ENCODE data around the gene FAM209B.
"Not testable (repeated sequence)": the region's sequence is repeated elsewhere in the genome, so short reads cannot be mapped to it uniquely, and the experiment has no call there.

FAM209B gene, protein sequence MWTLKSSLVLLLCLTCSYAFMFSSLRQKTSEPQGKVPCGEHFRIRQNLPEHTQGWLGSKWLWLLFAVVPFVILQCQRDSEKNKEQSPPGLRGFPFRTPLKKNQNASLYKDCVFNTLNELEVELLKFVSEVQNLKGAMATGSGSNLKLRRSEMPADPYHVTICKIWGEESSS

DNA sequence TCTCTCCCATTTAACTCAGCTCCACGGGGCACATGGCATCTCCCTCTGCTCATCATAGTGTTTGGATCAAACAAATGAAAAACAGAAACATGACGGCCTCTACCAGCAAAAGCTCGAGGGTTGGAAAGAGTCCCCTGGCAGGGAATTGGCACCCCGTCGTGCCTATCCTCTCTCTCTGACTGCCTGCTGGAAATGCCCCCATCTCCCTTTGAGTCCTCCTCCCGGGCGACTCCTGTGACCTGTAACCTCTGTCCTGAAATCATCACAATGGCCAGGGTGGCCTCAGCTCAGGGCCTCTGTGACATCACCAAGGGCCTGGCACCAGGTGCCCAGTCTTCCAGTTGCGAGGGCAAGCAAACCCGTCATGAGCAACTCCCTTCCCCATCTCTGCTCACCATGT lies at the start of gene FAM209B:
Gene FAM209B, plus strand, starts transcription at position 301 of the 400 bp plus-strand sequence. Its CDS starts 96 bp downstream, at position 397.
- DNase-seq (ENCODE audit: low read depth in 3 of 3, low spot score in 1 of 3) = not testable (repeated sequence)

GRCh38 chr20:56483970-56484369 lies 49.1 kb upstream of the FAM209B start:
- no peak for DNase-seq (ENCODE audit: low read depth in 3 of 3, low spot score in 1 of 3)

DNA sequence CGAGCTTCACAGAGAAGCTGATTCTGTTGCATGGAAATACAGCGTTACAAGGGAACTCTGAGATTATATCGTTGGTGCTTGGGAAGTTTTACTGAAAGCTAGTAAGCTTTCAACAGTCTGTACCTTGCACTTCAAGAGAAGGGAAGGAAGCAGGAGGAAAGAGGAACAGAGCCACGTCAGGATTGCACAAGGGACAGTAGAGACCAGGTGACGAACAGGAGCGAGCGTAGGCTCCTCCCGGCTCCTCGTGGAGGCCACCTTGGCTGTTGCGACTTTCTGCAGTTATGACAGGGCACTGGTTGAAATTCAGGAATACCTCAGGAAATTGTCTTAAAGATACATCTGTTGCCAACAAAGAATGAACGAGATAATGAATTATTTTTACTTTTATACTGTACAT lies 45.8 kb upstream of the FAM209B start:
- DNase-seq (ENCODE audit: low read depth in 3 of 3, low spot score in 1 of 3) = no peak

DNA sequence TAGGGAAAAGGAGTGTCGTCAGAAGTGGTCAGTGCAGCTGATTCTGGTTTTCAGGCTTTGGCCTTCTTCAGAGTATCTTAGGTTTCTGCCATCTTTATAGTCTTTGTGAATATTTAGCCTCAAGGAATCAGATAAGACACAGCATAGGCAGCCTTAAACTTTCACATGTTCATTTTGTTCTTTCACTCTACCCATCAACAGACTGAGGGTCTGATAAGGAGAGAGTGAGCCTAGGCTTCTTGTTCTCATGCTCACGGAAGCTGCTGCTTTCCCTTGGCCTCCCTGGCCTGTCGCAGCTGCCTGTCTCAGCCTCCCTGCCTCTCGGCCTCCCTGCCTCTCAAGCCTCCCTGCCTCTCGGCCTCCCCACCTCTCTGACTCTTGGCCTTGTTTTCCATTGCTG lies 44.5 kb upstream of the FAM209B start:
- DNase-seq (ENCODE audit: low read depth in 3 of 3, low spot score in 1 of 3) = no peak

GRCh38 chr20:56501116-56501515 lies 31.9 kb upstream of the FAM209B start:
- no peak for DNase-seq (ENCODE audit: low read depth in 3 of 3, low spot score in 1 of 3)

DNA sequence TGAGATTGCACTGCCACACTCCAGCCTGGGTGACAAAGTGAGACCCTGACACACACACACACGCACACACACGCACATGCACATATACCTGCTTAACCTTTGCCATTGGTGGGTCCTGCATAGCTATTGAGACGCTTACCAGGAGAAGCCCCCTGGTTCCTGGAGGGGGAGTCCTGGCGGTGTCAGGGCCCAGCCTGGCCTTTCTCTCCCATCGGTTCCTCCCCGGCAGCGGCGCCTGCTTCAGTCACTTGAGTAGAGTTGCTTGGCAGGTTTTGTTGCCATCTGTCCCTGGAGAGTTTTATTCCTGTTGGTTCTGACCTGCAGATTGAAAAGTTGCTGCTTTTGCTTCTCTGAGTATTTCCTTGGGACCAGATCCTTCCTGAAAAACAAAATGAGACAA lies 29.1 kb upstream of the FAM209B start:
- DNase-seq (ENCODE audit: low read depth in 3 of 3, low spot score in 1 of 3) = no peak

GRCh38 chr20:56504373-56505005 lies 28.6 kb upstream of the FAM209B start:
- DNase-seq (ENCODE audit: low read depth in 3 of 3, low spot score in 1 of 3) = no peak

DNA sequence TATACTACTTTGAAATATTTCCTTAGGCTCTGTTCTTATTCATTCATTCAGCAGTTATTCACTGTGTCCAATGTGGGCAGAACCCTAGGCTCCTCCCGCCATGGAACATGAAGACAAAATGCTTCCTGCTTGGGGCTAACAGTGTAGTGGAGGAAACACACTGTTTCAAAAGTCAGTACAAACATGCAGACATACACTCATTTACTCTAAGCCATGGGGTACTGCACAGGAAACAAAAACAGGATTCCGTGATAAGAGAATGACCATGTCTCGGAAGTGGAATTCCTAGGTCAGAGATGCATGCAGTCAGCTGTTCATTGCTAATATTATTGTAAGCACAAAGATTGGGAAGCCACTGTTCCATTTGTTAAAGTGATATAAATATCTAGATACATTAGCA lies 26.9 kb upstream of the FAM209B start:
- no peak for DNase-seq (ENCODE audit: low read depth in 3 of 3, low spot score in 1 of 3)

GRCh38 chr20:56511926-56512325 lies 21.1 kb upstream of the FAM209B start:
- DNase-seq (ENCODE audit: low read depth in 3 of 3, low spot score in 1 of 3) = no peak

DNA sequence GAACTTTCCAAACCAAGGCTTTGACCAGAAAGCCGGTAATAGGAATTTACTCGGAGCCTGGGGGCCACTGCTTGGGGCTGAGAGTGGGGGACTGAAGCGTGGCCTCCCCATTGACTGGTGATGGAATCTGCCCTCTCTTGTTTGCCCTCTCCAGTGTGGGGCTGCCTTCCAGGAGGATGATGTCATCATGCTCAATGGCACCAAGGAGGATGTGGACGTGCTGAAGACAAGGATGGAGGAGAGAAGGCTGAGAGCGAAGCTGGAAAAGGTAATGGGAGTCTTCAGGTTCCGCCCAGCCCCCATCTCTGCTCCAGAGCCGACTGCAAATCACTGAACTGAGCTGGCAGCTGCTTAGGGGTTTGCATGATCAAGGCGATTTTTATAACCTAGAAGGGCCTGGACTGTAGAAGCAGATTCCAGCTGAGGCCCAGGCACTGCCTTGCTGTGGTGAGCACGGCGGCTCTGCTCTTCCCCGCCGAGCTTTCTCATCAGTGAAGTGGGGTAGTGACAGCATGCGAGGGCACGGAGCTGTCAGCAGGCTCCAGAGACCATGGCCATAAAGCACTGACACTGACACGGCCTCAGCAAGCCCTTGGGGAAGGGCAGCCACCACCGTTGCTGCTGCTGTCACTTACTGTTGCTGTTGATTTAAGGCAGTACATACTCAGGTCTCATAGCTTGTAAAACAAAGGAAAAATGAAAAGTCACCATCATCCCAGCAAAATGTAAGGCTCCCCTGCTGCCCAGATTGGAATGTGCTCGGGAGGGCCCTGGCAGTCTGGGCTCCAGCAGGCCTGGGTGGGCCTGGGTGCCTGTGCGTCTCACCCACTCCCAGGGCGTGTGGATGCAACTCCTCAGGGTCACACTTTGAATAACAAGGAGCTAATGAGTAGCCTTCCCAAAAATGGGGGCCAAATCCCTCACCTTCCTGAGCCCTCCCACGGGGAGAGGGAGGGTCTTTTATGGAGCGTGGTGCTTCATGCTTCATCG lies 19.6 kb upstream of the FAM209B start:
- no peak for DNase-seq (ENCODE audit: low read depth in 3 of 3, low spot score in 1 of 3)

- no peak for DNase-seq (ENCODE audit: low read depth in 3 of 3, low spot score in 1 of 3)
Measured at GRCh38 chr20:56516631-56517030, 16.4 kb upstream of the FAM209B start.

GRCh38 chr20:56517211-56517610 lies 15.8 kb upstream of the FAM209B start:
- no peak for DNase-seq (ENCODE audit: low read depth in 3 of 3, low spot score in 1 of 3)

DNA sequence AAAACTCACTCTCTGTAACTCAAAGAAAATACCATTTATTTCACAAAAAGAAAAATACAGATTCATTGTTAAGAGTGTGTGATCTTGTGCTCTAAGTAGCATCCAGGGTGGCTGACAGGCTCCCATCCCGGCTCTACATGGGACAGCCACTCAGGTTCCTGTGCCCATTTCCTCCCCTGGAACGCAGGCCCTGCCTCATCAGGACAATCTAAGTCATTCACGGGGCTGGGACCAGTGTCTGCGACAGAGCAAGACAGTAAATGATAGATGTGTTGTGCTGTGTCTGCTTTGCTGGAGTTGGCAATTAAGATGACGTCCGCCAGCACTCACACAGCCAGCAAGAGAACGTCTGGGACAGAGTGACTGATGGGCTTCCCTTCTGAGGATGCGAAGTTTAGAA lies 15.4 kb upstream of the FAM209B start:
- no peak for DNase-seq (ENCODE audit: low read depth in 3 of 3, low spot score in 1 of 3)

GRCh38 chr20:56518126-56518525 lies 14.9 kb upstream of the FAM209B start:
- no peak for DNase-seq (ENCODE audit: low read depth in 3 of 3, low spot score in 1 of 3)

DNA sequence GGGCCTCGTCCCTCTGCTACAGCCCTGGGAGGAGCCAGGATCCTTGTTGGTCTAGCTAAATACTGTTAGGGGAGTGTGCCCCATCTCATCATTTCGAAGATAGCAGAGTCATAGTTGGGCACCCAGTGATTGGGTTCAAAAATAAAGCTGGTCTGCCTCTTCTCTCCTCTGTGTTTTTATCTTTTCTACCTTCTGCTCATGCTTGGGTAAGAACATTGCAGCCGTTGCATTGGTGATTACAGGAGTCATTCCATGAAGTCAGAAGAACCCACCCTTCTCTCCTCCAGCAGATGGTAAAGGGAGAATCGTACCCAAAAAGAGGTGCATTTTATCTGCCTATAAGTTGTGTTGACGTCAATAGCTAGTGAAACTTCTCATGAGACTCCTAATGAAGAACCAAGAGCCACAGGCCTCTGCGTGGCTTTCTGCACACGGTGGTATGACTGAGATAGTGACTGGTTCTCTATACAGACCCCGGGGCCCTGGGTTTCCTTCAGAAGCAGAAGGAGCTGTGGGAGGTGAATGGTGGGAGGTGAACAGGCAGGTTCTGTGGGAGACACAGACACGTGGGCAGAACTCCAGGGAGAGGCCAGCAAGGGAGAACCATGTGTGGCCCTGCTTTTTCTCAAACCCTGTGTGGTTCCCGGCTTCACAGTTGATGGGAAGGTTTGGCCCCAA lies 14.2 kb upstream of the FAM209B start:
- DNase-seq (ENCODE audit: low read depth in 3 of 3, low spot score in 1 of 3) = no peak

DNA sequence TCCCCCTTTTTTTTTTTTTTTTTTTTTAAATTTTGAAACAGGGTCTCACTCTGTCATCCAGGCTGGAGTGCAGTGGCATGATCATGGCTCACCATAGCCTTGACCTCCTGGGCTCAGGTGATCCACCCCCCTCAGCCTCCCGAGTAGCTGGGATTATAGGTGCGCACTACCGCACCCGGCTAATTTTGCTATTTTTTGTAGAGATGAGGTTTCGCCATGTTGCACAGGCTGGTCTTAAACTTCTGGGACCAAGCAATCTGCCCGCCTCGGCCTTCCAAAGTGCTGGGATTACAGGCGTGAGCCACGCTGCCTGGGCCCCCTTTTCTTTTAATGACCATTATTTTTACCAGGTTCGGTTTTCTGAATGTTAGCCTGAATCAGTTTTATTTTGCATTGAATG lies 13.5 kb upstream of the FAM209B start:
- no peak for DNase-seq (ENCODE audit: low read depth in 3 of 3, low spot score in 1 of 3)

DNA sequence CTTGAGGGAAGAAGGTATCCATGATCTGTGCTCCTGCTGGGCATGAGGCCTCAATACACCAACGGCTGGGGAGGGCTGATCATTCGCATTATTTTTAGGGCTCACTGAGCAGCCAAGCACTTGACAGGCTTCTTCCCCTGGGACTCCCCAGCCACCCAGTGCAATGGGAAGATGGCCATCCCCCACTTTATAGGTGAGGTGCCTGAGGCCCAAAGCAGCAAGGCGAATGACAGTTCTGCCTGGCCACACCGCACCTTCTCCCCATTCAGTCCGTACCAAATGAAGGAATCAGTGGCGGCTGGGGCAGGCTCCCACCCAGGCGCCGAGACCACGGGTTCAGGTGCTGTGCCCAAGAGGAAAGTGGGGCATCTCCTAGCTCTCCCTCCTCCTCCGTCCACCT lies 12.9 kb upstream of the FAM209B start:
- no peak for DNase-seq (ENCODE audit: low read depth in 3 of 3, low spot score in 1 of 3)

- not testable (repeated sequence) for DNase-seq (ENCODE audit: low read depth in 3 of 3, low spot score in 1 of 3)
Measured at GRCh38 chr20:56520746-56521354, 12.2 kb upstream of the FAM209B start.

GRCh38 chr20:56522311-56522710 lies 10.7 kb upstream of the FAM209B start:
- no peak for DNase-seq (ENCODE audit: low read depth in 3 of 3, low spot score in 1 of 3)

GRCh38 chr20:56524444-56524843 lies 8.6 kb upstream of the FAM209B start, which contains the start of gene FAM209A:
FAM209A (plus strand) TSS chr20:56524744; CDS start chr20:56524809, 65 bp downstream.
- DNase-seq (ENCODE audit: low read depth in 3 of 3, low spot score in 1 of 3) = not testable (repeated sequence)

- no peak for DNase-seq (ENCODE audit: low read depth in 3 of 3, low spot score in 1 of 3)
Measured at GRCh38 chr20:56527521-56527920, 5.5 kb upstream of the FAM209B start.

All from stimulated activated CD4-positive, alpha-beta T cell treated with anti-CD3 and anti-CD28 coated beads, TNF-alpha, amount 100 ng/mL, for 1 hour (primary cell).